ENCODE data around the gene C22orf42. TPM values are rescaled to one million over a fixed set of nuclear protein-coding genes. Genes with fewer than 3 reads are reported as not detected.
A peak's percentile ranks its signal among the peaks of the same experiment; 100 is the strongest.

Gene C22orf42
- total and polyA plus RNA-seq, 2 donors (not counting 1 experiment from before 2014, with no cell fraction given): not detected

DNA sequence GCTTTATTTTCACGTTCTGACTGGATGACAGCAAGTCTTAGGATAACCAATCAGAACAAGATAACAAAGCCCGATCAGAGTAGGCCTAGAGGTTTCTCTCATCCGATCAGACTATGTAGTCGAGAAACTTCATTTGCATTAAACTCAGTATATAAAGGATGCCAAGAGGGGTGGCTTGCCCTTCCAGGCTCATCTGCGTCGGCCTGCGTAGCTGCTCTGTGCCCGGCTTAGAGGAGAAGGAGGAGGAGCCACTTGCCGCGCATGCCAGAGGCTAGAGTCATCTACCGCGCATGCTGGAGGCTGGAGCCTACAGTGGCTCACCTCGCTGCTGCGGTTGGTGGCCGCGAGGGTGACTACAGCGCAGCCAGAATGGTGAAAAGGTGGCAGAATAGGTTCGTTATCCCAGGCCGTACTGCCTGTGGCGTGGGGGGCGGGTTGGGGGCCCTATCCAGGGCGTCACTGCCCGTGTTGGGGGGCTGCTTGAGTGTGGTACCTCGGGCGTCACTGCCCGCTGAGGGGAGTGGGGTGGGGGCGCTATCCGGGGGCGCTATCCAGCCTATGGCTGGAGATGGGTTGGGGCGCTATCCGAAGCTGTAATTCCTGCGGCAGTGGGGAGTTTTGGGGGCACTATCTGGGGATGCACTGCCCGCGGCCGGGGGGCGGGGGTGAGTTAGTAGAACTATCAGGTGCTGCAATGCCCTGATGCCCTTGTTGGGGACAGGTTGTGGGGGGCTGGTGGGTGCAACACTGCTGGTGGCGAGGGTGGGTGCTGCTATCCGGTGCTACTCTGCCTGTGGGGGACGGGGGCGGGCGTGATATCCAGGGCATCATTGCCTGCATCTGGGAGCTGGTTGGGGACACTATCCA lies 46.0 kb upstream of the C22orf42 start, which contains the start of gene RFPL2:
RFPL2 (minus strand) TSS at position 218 of the 867 bp plus-strand sequence. CDS start 2,622 bp downstream, outside the sequence.
- ChIA-PET POLR2A (no interaction called here), CTCF (no interaction called here)
- Mint-ChIP-seq H3K27ac (no peak within 1 kb of the TSS), H3K9me3 (ENCODE audit: insufficient read depth) (no peaks in the 10 kb centered on the region), H3K4me3 (peak within 1 kb of the TSS; percentile 24), H3K4me1 (peaks cover 4% of the 10 kb centered on the region), H3K27me3 (peaks cover 31% of the 10 kb centered on the region)
- H3K27ac ChIP-seq (ENCODE audit: low read length in 2 of 2): no peak within 1 kb of the TSS
- H3K27me3 ChIP-seq (replicated peaks in 1 of 4; ENCODE audit: control extremely low read depth in 1 of 4, control insufficient read depth in 3 of 4, insufficient read depth in 4 of 4, low read length in 3 of 4): peaks cover 0 to 20% (median 5%) of the 10 kb centered on the region in 4 experiments
- H3K9ac ChIP-seq (ENCODE audit: low read length): peak within 1 kb of the TSS; percentile 23
- H4K20me1 ChIP-seq (ENCODE audit: control insufficient read depth, insufficient read depth, low read length, poor library complexity, severe bottlenecking): no peaks in the 10 kb centered on the region
- no peaks in the 10 kb centered on the region for H3K36me3 ChIP-seq (replicated peaks in 1 of 2; ENCODE audit: control extremely low read depth in 1 of 2, control insufficient read depth in 1 of 2, extremely low read depth in 1 of 2, insufficient read depth in 2 of 2, low read length in 1 of 2)
- H3K4me1 ChIP-seq (ENCODE audit: control insufficient read depth in 2 of 2, insufficient read depth in 2 of 2, low read length in 2 of 2): peaks cover 6 to 8% of the 10 kb centered on the region in 2 donors
- no peak for TF ChIP-seq EZH2 (IDR thresholded peaks at IDR 0.05; ENCODE audit: borderline replicate concordance, insufficient read depth, low read depth, low read length, poor library complexity, severe bottlenecking)
- TF ChIP-seq, protein P1, sequence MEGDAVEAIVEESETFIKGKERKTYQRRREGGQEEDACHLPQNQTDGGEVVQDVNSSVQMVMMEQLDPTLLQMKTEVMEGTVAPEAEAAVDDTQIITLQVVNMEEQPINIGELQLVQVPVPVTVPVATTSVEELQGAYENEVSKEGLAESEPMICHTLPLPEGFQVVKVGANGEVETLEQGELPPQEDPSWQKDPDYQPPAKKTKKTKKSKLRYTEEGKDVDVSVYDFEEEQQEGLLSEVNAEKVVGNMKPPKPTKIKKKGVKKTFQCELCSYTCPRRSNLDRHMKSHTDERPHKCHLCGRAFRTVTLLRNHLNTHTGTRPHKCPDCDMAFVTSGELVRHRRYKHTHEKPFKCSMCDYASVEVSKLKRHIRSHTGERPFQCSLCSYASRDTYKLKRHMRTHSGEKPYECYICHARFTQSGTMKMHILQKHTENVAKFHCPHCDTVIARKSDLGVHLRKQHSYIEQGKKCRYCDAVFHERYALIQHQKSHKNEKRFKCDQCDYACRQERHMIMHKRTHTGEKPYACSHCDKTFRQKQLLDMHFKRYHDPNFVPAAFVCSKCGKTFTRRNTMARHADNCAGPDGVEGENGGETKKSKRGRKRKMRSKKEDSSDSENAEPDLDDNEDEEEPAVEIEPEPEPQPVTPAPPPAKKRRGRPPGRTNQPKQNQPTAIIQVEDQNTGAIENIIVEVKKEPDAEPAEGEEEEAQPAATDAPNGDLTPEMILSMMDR (IDR thresholded peaks at IDR 0.05): no peak
- 80% methylated on average over 33 of the region's 41 CpGs for WGBS (ENCODE audit: insufficient coverage)
- H3K4me2 ChIP-seq (replicated peaks; ENCODE audit: low read depth, low read length, poor library complexity, severe bottlenecking): peak within 1 kb of the TSS; percentile 60
- intact Hi-C loops (cut with micrococcal nuclease): no loop called here
- no peaks in the 10 kb centered on the region for H3K79me2 ChIP-seq (ENCODE audit: control insufficient read depth, insufficient read depth, low read length)
- peaks cover 0 to 3% (median 0%) of the 10 kb centered on the region in 3 donors for H3K9me3 ChIP-seq (ENCODE audit: control extremely low read depth in 1 of 3, control insufficient read depth in 2 of 3, insufficient read depth in 1 of 3, low read length in 2 of 3)
- H3K4me3 ChIP-seq (ENCODE audit: control extremely low read depth in 1 of 5, extremely low read depth in 1 of 5, insufficient read depth in 1 of 5, low read depth in 2 of 5, low read length in 4 of 5): peak within 1 kb of the TSS in 3 of 5 experiments; percentile 20 to 46 (median 30)
- DNase-seq (no peak), ATAC-seq (ENCODE audit: low read depth) (no peak)
- peak within 1 kb of the TSS; percentile 46 for H2AFZ ChIP-seq (ENCODE audit: insufficient read depth, low read depth, low read length, poor library complexity, severe bottlenecking)
